ENCODE measurements around the gene STARD5.

DNA sequence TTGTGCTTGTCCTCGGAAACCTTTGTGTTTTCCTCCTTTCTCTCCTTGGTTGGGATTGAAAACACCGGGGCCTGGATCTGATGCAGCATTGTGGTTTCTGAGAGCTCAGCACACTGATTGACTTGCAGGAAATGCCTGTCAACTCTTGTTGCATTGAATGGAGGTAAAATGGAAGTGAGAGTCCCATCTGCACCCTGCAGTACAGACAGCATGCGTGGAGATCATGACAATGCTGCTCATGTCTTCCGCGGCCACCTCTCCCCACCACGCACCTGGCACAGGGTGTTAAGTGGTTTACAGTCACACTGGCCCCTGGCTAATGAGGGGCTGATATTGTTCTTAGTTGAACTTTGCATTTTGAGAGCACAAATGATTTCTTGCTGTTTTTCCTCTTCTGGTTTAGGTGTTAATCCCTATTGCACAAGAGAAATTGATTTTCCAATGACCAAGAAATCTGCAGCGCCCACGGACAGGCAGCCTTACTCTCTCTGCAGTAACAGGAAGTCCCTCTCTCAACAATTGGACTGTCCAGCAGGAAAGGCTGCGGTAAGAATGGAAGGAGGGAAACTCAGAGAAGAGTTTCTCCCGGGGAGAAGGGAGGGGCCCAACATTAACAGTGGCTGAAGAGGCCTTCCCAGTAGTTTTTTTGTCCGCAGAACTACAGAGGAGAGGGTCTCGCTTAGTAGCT lies 58.5 kb downstream of the STARD5 start:
- TF ChIP-seq, protein P1, sequence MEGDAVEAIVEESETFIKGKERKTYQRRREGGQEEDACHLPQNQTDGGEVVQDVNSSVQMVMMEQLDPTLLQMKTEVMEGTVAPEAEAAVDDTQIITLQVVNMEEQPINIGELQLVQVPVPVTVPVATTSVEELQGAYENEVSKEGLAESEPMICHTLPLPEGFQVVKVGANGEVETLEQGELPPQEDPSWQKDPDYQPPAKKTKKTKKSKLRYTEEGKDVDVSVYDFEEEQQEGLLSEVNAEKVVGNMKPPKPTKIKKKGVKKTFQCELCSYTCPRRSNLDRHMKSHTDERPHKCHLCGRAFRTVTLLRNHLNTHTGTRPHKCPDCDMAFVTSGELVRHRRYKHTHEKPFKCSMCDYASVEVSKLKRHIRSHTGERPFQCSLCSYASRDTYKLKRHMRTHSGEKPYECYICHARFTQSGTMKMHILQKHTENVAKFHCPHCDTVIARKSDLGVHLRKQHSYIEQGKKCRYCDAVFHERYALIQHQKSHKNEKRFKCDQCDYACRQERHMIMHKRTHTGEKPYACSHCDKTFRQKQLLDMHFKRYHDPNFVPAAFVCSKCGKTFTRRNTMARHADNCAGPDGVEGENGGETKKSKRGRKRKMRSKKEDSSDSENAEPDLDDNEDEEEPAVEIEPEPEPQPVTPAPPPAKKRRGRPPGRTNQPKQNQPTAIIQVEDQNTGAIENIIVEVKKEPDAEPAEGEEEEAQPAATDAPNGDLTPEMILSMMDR (conservative IDR thresholded peaks at IDR 0.05; ENCODE audit: low read depth, low read length), result no peak
- no peak for TF ChIP-seq RAD21 (IDR thresholded peaks at IDR 0.05; ENCODE audit: low read length)
- no peak for TF ChIP-seq POLR2A (IDR thresholded peaks at IDR 0.05; ENCODE audit: low read depth, low read length)
- TF ChIP-seq MXI1 (IDR thresholded peaks at IDR 0.05; ENCODE audit: borderline replicate concordance, low read depth, low read length), result no peak
- no peak for TF ChIP-seq RFX5 (IDR thresholded peaks at IDR 0.05; ENCODE audit: low read depth, low read length)
- TF ChIP-seq CEBPB (IDR thresholded peaks at IDR 0.05; ENCODE audit: low read depth, low read length), result 0 out of 2 replicates have a peak, but pooled peaks have one; percentile 9
- TF ChIP-seq, protein P2, sequence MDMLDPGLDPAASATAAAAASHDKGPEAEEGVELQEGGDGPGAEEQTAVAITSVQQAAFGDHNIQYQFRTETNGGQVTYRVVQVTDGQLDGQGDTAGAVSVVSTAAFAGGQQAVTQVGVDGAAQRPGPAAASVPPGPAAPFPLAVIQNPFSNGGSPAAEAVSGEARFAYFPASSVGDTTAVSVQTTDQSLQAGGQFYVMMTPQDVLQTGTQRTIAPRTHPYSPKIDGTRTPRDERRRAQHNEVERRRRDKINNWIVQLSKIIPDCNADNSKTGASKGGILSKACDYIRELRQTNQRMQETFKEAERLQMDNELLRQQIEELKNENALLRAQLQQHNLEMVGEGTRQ (IDR thresholded peaks at IDR 0.05; ENCODE audit: low read depth, low read length), result no peak
- TF ChIP-seq FOS (IDR thresholded peaks at IDR 0.05; ENCODE audit: low read depth, low read length), result no peak
- no peak for TF ChIP-seq MAFK (IDR thresholded peaks at IDR 0.05; ENCODE audit: low read depth, low read length)
- no peak for TF ChIP-seq NFE2L2 (IDR thresholded peaks at IDR 0.05; ENCODE audit: low read depth, low read length)
- TF ChIP-seq SMC3 (IDR thresholded peaks at IDR 0.05; ENCODE audit: low read depth, low read length), result no peak
- TF ChIP-seq RCOR1 (IDR thresholded peaks at IDR 0.05; ENCODE audit: insufficient replicate concordance, low read length), result no peak

All from IMR-90 (cell line).